Astrocyte of the hippocampus (primary cell): Measurements from ENCODE around the gene RHBDF1.

Experiments
- DNase-seq: peaks from one replicate; pipeline ENCODE4 v3.0.0; 2011; ENCODE audit warnings: low read depth, low spot score

The RHBDF1 gene

GRCh38 chr16:94918-95265, 22.5 kb upstream of the RHBDF1 start:
- DNase-seq: no peak

- DNase-seq: no peak
Observed at GRCh38 chr16:92431-93339, 20.3 kb upstream of the RHBDF1 start.

- DNase-seq: peak; percentile 92
Observed at GRCh38 chr16:91484-91883, 19.1 kb upstream of the RHBDF1 start.

GRCh38 chr16:89391-90302, 17.2 kb upstream of the RHBDF1 start:
- DNase-seq: no peak

GRCh38 chr16:88613-89012, 16.2 kb upstream of the RHBDF1 start:
- DNase-seq: no peak

GRCh38 chr16:86483-86952, 14.1 kb upstream of the RHBDF1 start:
- no peak for DNase-seq

GRCh38 chr16:85865-86264, 13.4 kb upstream of the RHBDF1 start:
- no peak for DNase-seq

GRCh38 chr16:85407-85782, 13.0 kb upstream of the RHBDF1 start:
- no peak for DNase-seq

- peak; percentile 92 for DNase-seq
Observed at GRCh38 chr16:84718-85406, 12.4 kb upstream of the RHBDF1 start.

- DNase-seq: no peak
Observed at GRCh38 chr16:83781-84615, 11.6 kb upstream of the RHBDF1 start.

- DNase-seq: no peak
Observed at GRCh38 chr16:83060-83603, 10.7 kb upstream of the RHBDF1 start.

GRCh38 chr16:79151-80054, 7.0 kb upstream of the RHBDF1 start:
- no peak for DNase-seq

GRCh38 chr16:78444-79150, 6.2 kb upstream of the RHBDF1 start:
- DNase-seq: peak; percentile 75

- peak; percentile 90 for DNase-seq
Observed at GRCh38 chr16:77807-78443, 5.5 kb upstream of the RHBDF1 start, which contains the start of gene MPG. MPG (plus strand) TSS chr16:78225; CDS start chr16:78310, 85 bp downstream.

GRCh38 chr16:77273-77806, 4.9 kb upstream of the RHBDF1 start:
- DNase-seq: peak; percentile 71

- peak; percentile 50 for DNase-seq
Observed at GRCh38 chr16:76535-77272, 4.3 kb upstream of the RHBDF1 start.
